ENCODE data around the gene CFAP221. TPM values are rescaled to one million over a fixed set of nuclear protein-coding genes. Genes with fewer than 3 reads are reported as not detected.

Gene CFAP221
- polyA plus RNA-seq, 1 donor (not counting 4 experiments of a cell fraction or from before 2014, with no cell fraction given): not detected

GRCh38 chr2:119552902-119553301 lies 8.7 kb downstream of the CFAP221 start:
- Histone ChIP-seq H3K79me2 (ENCODE audit: control insufficient read depth, insufficient read depth, low read length) (no peaks in the 10 kb centered on the region), H2AFZ (ENCODE audit: control insufficient read depth, low read length) (no peak overlapping the region), H3K4me2 (ENCODE audit: control insufficient read depth, extremely low read depth, insufficient read depth, low read depth, low read length) (no peak overlapping the region), H3K9me1 (ENCODE audit: control insufficient read depth, extremely low read depth, insufficient read depth, low read length) (no peaks in the 10 kb centered on the region), H3K4me3 (ENCODE audit: control insufficient read depth in 2 of 3, extremely low read depth in 1 of 3, insufficient read depth in 2 of 3, low read depth in 1 of 3, low read length in 3 of 3) (no peak overlapping the region), H3K27ac (ENCODE audit: control insufficient read depth, insufficient read depth, low read length) (no peak overlapping the region), H4K20me1 (ENCODE audit: control insufficient read depth, extremely low read depth, insufficient read depth, low read length) (no peaks in the 10 kb centered on the region), H3K36me3 (ENCODE audit: control insufficient read depth in 2 of 2, extremely low read depth in 1 of 2, insufficient read depth in 2 of 2, low read length in 2 of 2) (no peaks in the 10 kb centered on the region), H3K9ac (ENCODE audit: control insufficient read depth, extremely low read depth, insufficient read depth, low read length) (no peak overlapping the region), H3K9me3 (ENCODE audit: control insufficient read depth, low read depth, low read length) (no peaks in the 10 kb centered on the region), H3K4me1 (ENCODE audit: control insufficient read depth, extremely low read depth, insufficient read depth, low read length) (no peaks in the 10 kb centered on the region), H3K27me3 (ENCODE audit: control insufficient read depth, extremely low read depth, insufficient read depth, low read length) (peaks cover 5% of the 10 kb centered on the region)
- TF ChIP-seq CTCF (optimal IDR thresholded peaks at IDR 0.05 in 1 of 3, IDR thresholded peaks at IDR 0.05 in 1 of 3, conservative IDR thresholded peaks at IDR 0.05 in 1 of 3; ENCODE audit: extremely low read depth in 1 of 3, insufficient read depth in 2 of 3, low read length in 3 of 3) (no peak), EZH2 (IDR thresholded peaks at IDR 0.05; ENCODE audit: low read length) (no peak)
- dilution Hi-C loops (cut with MboI; ENCODE audit: extremely low pct_ligation_motif_present, low sequenced_read_pairs): no loop called here
- DNase-seq (ENCODE audit: low read depth, low spot score): no peak
- FAIRE-seq: no peak

- no peak for TF ChIP-seq EZH2 (IDR thresholded peaks at IDR 0.05; ENCODE audit: low read length)
- no peak for TF ChIP-seq CTCF (optimal IDR thresholded peaks at IDR 0.05 in 1 of 3, IDR thresholded peaks at IDR 0.05 in 1 of 3, conservative IDR thresholded peaks at IDR 0.05 in 1 of 3; ENCODE audit: extremely low read depth in 1 of 3, insufficient read depth in 2 of 3, low read length in 3 of 3)
- no peaks in the 10 kb centered on the region for H4K20me1 ChIP-seq (ENCODE audit: control insufficient read depth, extremely low read depth, insufficient read depth, low read length)
- no peaks in the 10 kb centered on the region for H3K36me3 ChIP-seq (ENCODE audit: control insufficient read depth in 2 of 2, extremely low read depth in 1 of 2, insufficient read depth in 2 of 2, low read length in 2 of 2)
- no peak overlapping the region for H3K4me3 ChIP-seq (ENCODE audit: control insufficient read depth in 2 of 3, extremely low read depth in 1 of 3, insufficient read depth in 2 of 3, low read depth in 1 of 3, low read length in 3 of 3)
- DNase-seq (ENCODE audit: low read depth, low spot score) (no peak), FAIRE-seq (no peak)
- no peak overlapping the region for H3K4me2 ChIP-seq (ENCODE audit: control insufficient read depth, extremely low read depth, insufficient read depth, low read depth, low read length)
- H3K9me3 ChIP-seq (ENCODE audit: control insufficient read depth, low read depth, low read length): no peaks in the 10 kb centered on the region
- H3K27ac ChIP-seq (ENCODE audit: control insufficient read depth, insufficient read depth, low read length): no peak overlapping the region
- H2AFZ ChIP-seq (ENCODE audit: control insufficient read depth, low read length): no peak overlapping the region
- dilution Hi-C loops (cut with MboI; ENCODE audit: extremely low pct_ligation_motif_present, low sequenced_read_pairs): no loop called here
- H3K4me1 ChIP-seq (ENCODE audit: control insufficient read depth, extremely low read depth, insufficient read depth, low read length): no peaks in the 10 kb centered on the region
- no peaks in the 10 kb centered on the region for H3K79me2 ChIP-seq (ENCODE audit: control insufficient read depth, insufficient read depth, low read length)
- H3K27me3 ChIP-seq (ENCODE audit: control insufficient read depth, extremely low read depth, insufficient read depth, low read length): peaks cover 6% of the 10 kb centered on the region
- no peak overlapping the region for H3K9ac ChIP-seq (ENCODE audit: control insufficient read depth, extremely low read depth, insufficient read depth, low read length)
- no peaks in the 10 kb centered on the region for H3K9me1 ChIP-seq (ENCODE audit: control insufficient read depth, extremely low read depth, insufficient read depth, low read length)
Observed at GRCh38 chr2:119553687-119554344, 9.6 kb downstream of the CFAP221 start.

Data from keratinocyte (primary cell).